ENCODE results near the gene BICC1. TPM values are rescaled to one million over a fixed set of nuclear protein-coding genes. Genes with fewer than 3 reads are reported as not detected.

BICC1 gene
- total and polyA plus RNA-seq, 2 of the 8 experiments (the other 6 are each of a cell fraction or from before 2014, with no cell fraction given), result 0.20 to 0.73 TPM

- no peaks in the 10 kb centered on the region for H3K9me3 ChIP-seq (ENCODE audit: insufficient read depth in 2 of 2, low read depth in 1 of 2, low read length in 1 of 2)
- no peak overlapping the region for H2BK15ac ChIP-seq (ENCODE audit: low read length)
- H3K79me2 ChIP-seq (ENCODE audit: control insufficient read depth in 1 of 2, insufficient read depth in 2 of 2, low read length in 2 of 2), result no peaks in the 10 kb centered on the region
- no peak overlapping the region for H2BK120ac ChIP-seq (replicated peaks; ENCODE audit: low read depth, low read length)
- H3K23me2 ChIP-seq (ENCODE audit: low read depth, low read length), result no peaks in the 10 kb centered on the region
- no peaks in the 10 kb centered on the region for H3K36me3 ChIP-seq (ENCODE audit: control insufficient read depth in 2 of 4, insufficient read depth in 4 of 4, low read length in 3 of 4)
- no peaks in the 10 kb centered on the region for H3K79me1 ChIP-seq (ENCODE audit: low read depth, low read length)
- no peak overlapping the region for H4K5ac ChIP-seq (ENCODE audit: insufficient read length, low read depth, low read length)
- 100% methylated on average over 1 of the region's 1 CpG; no CpG with 5 or more reads in 1 of the 2 experiments for WGBS, 2 experiments (ENCODE audit: extremely low coverage in 1 of 2, insufficient coverage in 1 of 2, insufficient read length in 1 of 2, insufficient replicate concordance in 2 of 2, low coverage in 1 of 2, low lambda C conversion rate in 2 of 2, missing lambda C conversion rate in 1 of 2)
- H3K27ac ChIP-seq (ENCODE audit: low read depth, low read length), result no peak overlapping the region
- H4K8ac ChIP-seq (ENCODE audit: extremely low read depth, insufficient read depth, low read length), result no peak overlapping the region
- ChIA-PET CTCF (ENCODE audit: partially characterized antibody) (interaction anchor here (0.6 to 1.2 kb wide), 2 partner anchors 15 to 117 kb away, joined by 3 read pairs; no protein-coding TSS in a partner anchor), POLR2A (ENCODE audit: partially characterized antibody) (no interaction called here)
- H2BK20ac ChIP-seq (ENCODE audit: low read length), result no peak overlapping the region
- no peaks in the 10 kb centered on the region for H4K20me1 ChIP-seq (replicated peaks in 1 of 2; ENCODE audit: control insufficient read depth in 1 of 2, insufficient read depth in 2 of 2, low read length in 2 of 2)
- no peak overlapping the region for H3K14ac ChIP-seq (ENCODE audit: insufficient read length)
- no peak overlapping the region for H2BK5ac ChIP-seq (ENCODE audit: low read depth, low read length)
- H3K4ac ChIP-seq (replicated peaks; ENCODE audit: insufficient read length, low read depth, low read length), result no peak overlapping the region
- no peak overlapping the region for H2AK5ac ChIP-seq (ENCODE audit: low read depth, low read length)
- no peak overlapping the region for H3K4me3 ChIP-seq (ENCODE audit: extremely low read depth in 1 of 4, insufficient read depth in 2 of 4, low read depth in 3 of 4, low read length in 4 of 4)
- H3K18ac ChIP-seq (ENCODE audit: extremely low read depth, low read length), result no peak overlapping the region
- no peak overlapping the region for H3K9ac ChIP-seq (replicated peaks in 1 of 4; ENCODE audit: extremely low read depth in 1 of 4, low read depth in 3 of 4, low read length in 3 of 4)
- H3K56ac ChIP-seq (replicated peaks; ENCODE audit: insufficient read length, low read depth, low read length), result no peak overlapping the region
- H2AFZ ChIP-seq (ENCODE audit: low read length), result no peak overlapping the region
- H3K4me2 ChIP-seq (ENCODE audit: insufficient read depth in 1 of 2, low read depth in 2 of 2, low read length in 2 of 2), result no peak overlapping the region
- H3K23ac ChIP-seq (ENCODE audit: insufficient read length), result no peak overlapping the region
- no peak for DNase-seq (ENCODE audit: low read depth in 1 of 2, low spot score in 2 of 2)
- no peak for FAIRE-seq
- H3K4me1 ChIP-seq (replicated peaks in 1 of 4; ENCODE audit: control insufficient read depth in 3 of 4, insufficient read depth in 4 of 4, low read length in 3 of 4), result peaks cover 0 to 4% (median 2%) of the 10 kb centered on the region in 4 experiments; a peak in 4 of 7 replicates
- H4K91ac ChIP-seq (replicated peaks; ENCODE audit: insufficient read length, low read length), result no peak overlapping the region
- no peak overlapping the region for H2BK12ac ChIP-seq (ENCODE audit: low read depth, low read length)
- no peaks in the 10 kb centered on the region for H3K27me3 ChIP-seq (replicated peaks in 1 of 4; ENCODE audit: control insufficient read depth in 3 of 4, extremely low read depth in 1 of 4, insufficient read depth in 3 of 4, low read length in 3 of 4)
- TF ChIP-seq CTCF (IDR thresholded peaks at IDR 0.05; ENCODE audit: control extremely low read depth in 1 of 3, insufficient read depth in 1 of 3, low read depth in 1 of 3, low read length in 3 of 3) (no peak), NRF1 (IDR thresholded peaks at IDR 0.05; ENCODE audit: low read depth, low read length) (no peak), SRF (IDR thresholded peaks at IDR 0.05; ENCODE audit: low read depth, low read length) (no peak), ZNF274 (IDR thresholded peaks at IDR 0.05; ENCODE audit: borderline replicate concordance, extremely low read depth, low read length) (no peak), NANOG (IDR thresholded peaks at IDR 0.05; ENCODE audit: insufficient read depth, low read depth, low read length, poor library complexity, severe bottlenecking) (no peak), BCL11A (IDR thresholded peaks at IDR 0.05; ENCODE audit: low read depth in 2 of 2, low read length in 2 of 2) (no peak), MAX (IDR thresholded peaks at IDR 0.05) (no peak), TBP (IDR thresholded peaks at IDR 0.05; ENCODE audit: low read depth, low read length) (no peak), FOSL1 (IDR thresholded peaks at IDR 0.05; ENCODE audit: insufficient read depth, low read depth, low read length) (no peak), SAP30 (IDR thresholded peaks at IDR 0.05; ENCODE audit: insufficient read depth, insufficient replicate concordance, low read length) (no peak), CBX5 (IDR thresholded peaks at IDR 0.05; ENCODE audit: low read depth, low read length) (no peak), SIRT6 (IDR thresholded peaks at IDR 0.05; ENCODE audit: low read length) (no peak)
Observed at GRCh38 chr10:58742141-58742540, 229.5 kb downstream of the BICC1 start.
